MCF 10A (cell line): ENCODE data around the gene ALDH1A2. TPM values are rescaled to one million over a fixed set of nuclear protein-coding genes. Genes with fewer than 3 reads are reported as not detected.

Source experiments
- BruUV-seq: library from RNA; stranded (reverse); fragments of 400-500 nt; replicated peaks from 2 replicates; lab custom pipeline; 2021; lab: Mats Ljungman, UMichigan
- CTCF ChIA-PET: fragments of 300-600 bp; sonication (Branson Sonifier 250); formaldehyde crosslinking; extraction: SDS; loops from one replicate; lab custom pipeline; 2021; ENCODE audit warnings: antibody characterized with exemption, inconsistent platforms; lab: Yijun Ruan, JAX
- POLR2A ChIA-PET: fragments of 300-600, 350-650 bp; sonication (Branson Sonifier 250); formaldehyde crosslinking; extraction: SDS; loops from one replicate; lab custom pipeline; 2020; ENCODE audit warnings: antibody characterized with exemption, inconsistent platforms; lab: Yijun Ruan, JAX
- DNase-seq: peaks from one replicate; pipeline ENCODE4 v3.0.0-alpha.2; 2018; ENCODE audit not compliant: unreplicated experiment
- H3K27ac Mint-ChIP-seq: one replicate; pipeline ENCODE4 v1.8.0; 2022; ENCODE audit warnings: mild to moderate bottlenecking, low read depth, mixed read lengths; ENCODE audit not compliant: unreplicated experiment
- H3K27me3 Mint-ChIP-seq: one replicate; pipeline ENCODE4 v1.8.0; 2022; ENCODE audit warnings: mixed read lengths; ENCODE audit not compliant: insufficient read depth, unreplicated experiment
- H3K36me3 Mint-ChIP-seq: one replicate; pipeline ENCODE4 v1.8.0; 2022; ENCODE audit warnings: mild to moderate bottlenecking, moderate library complexity, mixed read lengths; ENCODE audit not compliant: insufficient read depth, unreplicated experiment
- H3K4me1 Mint-ChIP-seq: one replicate; pipeline ENCODE4 v1.8.0; 2022; ENCODE audit warnings: mixed read lengths; ENCODE audit not compliant: insufficient read depth, unreplicated experiment
- H3K4me3 Mint-ChIP-seq: one replicate; pipeline ENCODE4 v1.8.0; 2022; ENCODE audit warnings: mild to moderate bottlenecking, moderate library complexity, mixed read lengths; ENCODE audit not compliant: unreplicated experiment
- H3K9me3 Mint-ChIP-seq: one replicate; pipeline ENCODE4 v1.8.0; 2022; ENCODE audit warnings: mixed read lengths; ENCODE audit not compliant: unreplicated experiment
- intact Hi-C: fragments of 100-400 bp; cut with micrococcal nuclease; formaldehyde crosslinking; loops from 2 replicates; pipeline ENCODE4 v1.14.1; 2022
- total RNA-seq: library from RNA; stranded (reverse); gene quantifications from 2 replicates; pipeline ENCODE4 v1.2.3, GENCODE V29; 2022
- TF ChIP-seq, protein P1 (sequence below): fragments of 200-600 bp; IDR thresholded peaks from one replicate; pipeline ENCODE4 v1.8.0; 2022; ENCODE audit warnings: antibody characterized with exemption, mild to moderate bottlenecking; ENCODE audit not compliant: unreplicated experiment

ALDH1A2 gene
- total RNA-seq, 1 experiment from 2014 or later, result 1.2 TPM

DNA sequence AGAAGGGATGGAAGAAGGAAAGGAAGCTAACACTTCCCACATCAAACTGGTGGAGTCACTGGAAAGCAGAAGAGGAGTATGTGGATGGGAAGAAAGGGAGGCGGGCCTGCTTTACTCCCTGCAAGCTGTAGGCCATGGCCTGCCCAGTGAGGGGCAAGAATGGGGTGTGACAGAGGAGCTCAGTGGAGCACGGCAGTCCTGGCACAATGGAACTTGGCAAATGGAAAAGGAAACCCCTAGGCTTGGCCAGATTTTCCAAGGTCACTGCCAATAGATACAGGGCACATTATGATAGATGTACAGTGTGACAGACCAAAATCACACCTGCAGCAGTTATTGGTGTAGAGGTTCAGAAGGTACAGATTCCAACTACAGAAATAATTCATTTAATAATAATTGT, 111.6 kb downstream of the ALDH1A2 start:
- no peak for DNase-seq
- Mint-ChIP-seq H3K27me3 (no peaks in the 10 kb centered on the region), H3K4me3 (no peak overlapping the region), H3K9me3 (no peaks in the 10 kb centered on the region), H3K4me1 (peaks cover 12% of the 10 kb centered on the region), H3K36me3 (no peaks in the 10 kb centered on the region), H3K27ac (no peak overlapping the region)
- CTCF ChIA-PET, result interaction anchor here (0.6 to 1.2 kb wide), 4 partner anchors 85 to 229 kb away, joined by 3 to 5 read pairs (median 3); no protein-coding TSS in a partner anchor
- intact Hi-C loops, result no loop called here
- TF ChIP-seq, protein P1, sequence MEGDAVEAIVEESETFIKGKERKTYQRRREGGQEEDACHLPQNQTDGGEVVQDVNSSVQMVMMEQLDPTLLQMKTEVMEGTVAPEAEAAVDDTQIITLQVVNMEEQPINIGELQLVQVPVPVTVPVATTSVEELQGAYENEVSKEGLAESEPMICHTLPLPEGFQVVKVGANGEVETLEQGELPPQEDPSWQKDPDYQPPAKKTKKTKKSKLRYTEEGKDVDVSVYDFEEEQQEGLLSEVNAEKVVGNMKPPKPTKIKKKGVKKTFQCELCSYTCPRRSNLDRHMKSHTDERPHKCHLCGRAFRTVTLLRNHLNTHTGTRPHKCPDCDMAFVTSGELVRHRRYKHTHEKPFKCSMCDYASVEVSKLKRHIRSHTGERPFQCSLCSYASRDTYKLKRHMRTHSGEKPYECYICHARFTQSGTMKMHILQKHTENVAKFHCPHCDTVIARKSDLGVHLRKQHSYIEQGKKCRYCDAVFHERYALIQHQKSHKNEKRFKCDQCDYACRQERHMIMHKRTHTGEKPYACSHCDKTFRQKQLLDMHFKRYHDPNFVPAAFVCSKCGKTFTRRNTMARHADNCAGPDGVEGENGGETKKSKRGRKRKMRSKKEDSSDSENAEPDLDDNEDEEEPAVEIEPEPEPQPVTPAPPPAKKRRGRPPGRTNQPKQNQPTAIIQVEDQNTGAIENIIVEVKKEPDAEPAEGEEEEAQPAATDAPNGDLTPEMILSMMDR, result no peak
- BruUV-seq, result no TSS peak
- POLR2A ChIA-PET, result interaction anchor here (1.1 kb wide), 1 partner anchor 9 kb away, joined by 3 read pairs; no protein-coding TSS in a partner anchor

DNA sequence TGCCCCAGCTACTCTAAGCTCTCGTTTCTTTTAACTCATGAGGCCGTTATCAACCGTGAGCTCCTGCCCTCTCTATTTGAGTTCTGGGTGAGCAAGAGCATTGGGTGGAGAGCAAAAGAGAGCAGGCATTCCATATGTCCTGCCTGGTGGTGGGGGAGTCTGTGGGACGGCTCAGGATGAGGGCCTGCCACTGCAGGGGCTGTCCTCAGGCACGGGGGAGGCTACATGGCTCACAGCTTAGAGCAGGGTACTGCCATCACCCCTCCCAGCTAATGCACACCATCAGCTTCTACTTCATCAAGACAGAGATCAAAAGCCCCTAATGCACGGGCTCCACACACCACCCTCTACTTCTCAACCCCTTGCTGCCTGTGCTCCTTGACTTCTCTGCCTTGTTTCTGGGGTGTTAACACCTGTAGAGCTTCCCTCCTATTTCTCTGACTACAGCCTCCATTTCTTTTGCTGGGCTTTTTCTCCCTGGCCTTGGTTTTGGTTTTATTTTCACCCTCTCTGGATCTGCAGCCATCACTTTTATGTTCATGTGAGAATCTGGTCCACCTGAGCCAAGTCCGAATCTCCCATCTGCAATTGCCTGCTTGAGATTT, 114.1 kb downstream of the ALDH1A2 start:
- Mint-ChIP-seq H3K27me3 (no peaks in the 10 kb centered on the region), H3K27ac (peak overlapping the region; percentile 18), H3K4me3 (no peak overlapping the region), H3K36me3 (no peaks in the 10 kb centered on the region), H3K4me1 (peaks cover 12% of the 10 kb centered on the region), H3K9me3 (no peaks in the 10 kb centered on the region)
- intact Hi-C loops, result no loop called here
- CTCF ChIA-PET, result interaction anchor here (0.6 to 1.7 kb wide), 6 partner anchors 9 to 733 kb away, joined by 3 to 4 read pairs (median 4); no protein-coding TSS in a partner anchor
- POLR2A ChIA-PET, result interaction anchor here (0.6 kb wide), 1 partner anchor 1569 kb away, joined by 3 read pairs; no protein-coding TSS in a partner anchor
- TF ChIP-seq, protein P1, result no peak
- BruUV-seq, result no TSS peak
- no peak for DNase-seq

DNA sequence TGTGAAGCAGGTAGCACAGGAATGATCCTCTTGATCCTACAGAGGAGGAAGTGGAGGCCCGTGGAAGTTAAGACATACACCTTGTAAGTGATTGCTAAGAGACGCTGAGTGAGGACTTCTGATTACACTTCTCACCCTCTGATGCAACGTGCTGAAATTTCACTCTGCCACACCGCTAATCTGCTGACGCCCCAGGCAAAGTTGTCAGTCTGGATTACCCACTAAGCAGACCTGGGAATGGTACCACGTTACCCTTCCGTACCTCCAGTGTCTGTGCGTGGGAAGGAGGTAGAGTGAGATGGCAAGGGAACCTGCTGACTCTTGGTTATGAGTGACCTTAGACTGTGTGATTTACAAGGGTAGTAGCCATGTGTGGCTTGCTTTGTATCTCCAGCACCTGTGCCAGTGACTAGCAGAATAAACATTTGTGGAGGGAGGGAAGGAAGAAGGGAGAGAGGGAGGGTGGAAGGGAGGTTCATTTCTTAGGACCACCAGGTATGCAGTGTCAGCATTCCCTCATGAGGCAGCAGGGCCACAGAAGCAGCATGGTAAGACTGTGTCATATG, 115.0 kb downstream of the ALDH1A2 start:
- POLR2A ChIA-PET, result no interaction called here
- H3K4me3 Mint-ChIP-seq, result no peak overlapping the region
- no peaks in the 10 kb centered on the region for H3K27me3 Mint-ChIP-seq
- no peak overlapping the region for H3K27ac Mint-ChIP-seq
- TF ChIP-seq, protein P1, result no peak
- no peaks in the 10 kb centered on the region for H3K36me3 Mint-ChIP-seq
- CTCF ChIA-PET, result no interaction called here
- no TSS peak for BruUV-seq
- DNase-seq, result peak; percentile 4
- H3K9me3 Mint-ChIP-seq, result no peaks in the 10 kb centered on the region
- peaks cover 12% of the 10 kb centered on the region for H3K4me1 Mint-ChIP-seq
- intact Hi-C loops, result no loop called here

DNA sequence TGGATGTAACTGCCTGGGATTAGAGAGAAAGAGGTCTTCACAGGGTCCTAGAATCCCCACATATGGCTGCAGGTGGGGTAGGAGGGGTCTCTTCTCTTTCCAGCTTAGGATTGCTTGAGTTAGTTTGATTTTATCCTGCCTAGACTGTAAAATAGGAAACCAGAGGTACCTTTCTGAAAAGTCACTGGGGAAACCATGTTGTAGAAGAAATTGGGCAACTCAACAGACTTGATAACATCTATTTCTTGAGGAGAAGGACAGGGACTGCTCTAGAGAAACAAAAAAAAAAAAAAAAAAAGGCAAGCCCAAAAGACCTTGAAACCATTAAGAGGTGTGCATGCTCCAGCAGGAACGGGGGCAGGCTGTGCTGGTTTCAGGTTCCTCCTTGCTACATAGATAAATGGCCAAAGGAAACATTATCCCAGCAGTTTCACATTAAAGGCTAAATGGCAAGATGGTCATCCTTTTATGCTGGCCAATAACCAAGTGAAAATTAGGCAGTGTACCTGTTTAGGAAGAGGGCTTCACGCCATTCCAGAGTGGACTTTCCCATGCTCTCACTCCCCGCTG, 116.1 kb downstream of the ALDH1A2 start:
- POLR2A ChIA-PET, result no interaction called here
- Mint-ChIP-seq H3K36me3 (no peaks in the 10 kb centered on the region), H3K27me3 (no peaks in the 10 kb centered on the region), H3K4me1 (peaks cover 12% of the 10 kb centered on the region), H3K4me3 (no peak overlapping the region), H3K9me3 (no peaks in the 10 kb centered on the region), H3K27ac (no peak overlapping the region)
- DNase-seq, result no peak
- BruUV-seq, result no TSS peak
- intact Hi-C loops, result no loop called here
- TF ChIP-seq, protein P1, result no peak
- CTCF ChIA-PET, result no interaction called here
